IMR-90 (cell line): ENCODE data around the gene ZNF630. TPM values are rescaled to one million over a fixed set of nuclear protein-coding genes. Genes with fewer than 3 reads are reported as not detected.
"Not testable (repeated sequence)": the region's sequence is repeated elsewhere in the genome, so short reads cannot be mapped to it uniquely, and the experiment has no call there.

Experiments
- ATAC-seq: fragments of 200-7000 bp; cut with Tn5 transposase; 2 replicates; pipeline ENCODE4 v1.9.1; 2020; ENCODE audit warnings: low read depth, mild to moderate bottlenecking, moderate library complexity
- BruUV-seq: library from RNA; stranded (reverse); fragments of 400-500 nt; replicated peaks from 2 replicates; lab custom pipeline; 2021; lab: Mats Ljungman, UMichigan
- CTCF ChIA-PET: fragments of 300-600 bp; formaldehyde crosslinking; extraction: SDS; loops from one replicate; lab custom pipeline; 2021; ENCODE audit warnings: antibody characterized with exemption; lab: Yijun Ruan, JAX
- POLR2A ChIA-PET: fragments of 300-600 bp; sonication (Branson Sonifier 250); formaldehyde crosslinking; loops from one replicate; lab custom pipeline; 2022; ENCODE audit warnings: antibody characterized with exemption; ENCODE audit not compliant: unreplicated experiment; lab: Charles Lee
- DNase-seq: peaks from one replicate; pipeline ENCODE4 v3.0.0; 2013
- H2AFZ ChIP-seq: replicated peaks from 2 replicates; pipeline ENCODE3; 2013; ENCODE audit warnings: low read length, mild to moderate bottlenecking; ENCODE audit not compliant: poor library complexity
- H2AK5ac ChIP-seq: 2 replicates; pipeline ENCODE4 v1.6.1; 2013; ENCODE audit warnings: low read depth, low read length, inconsistent platforms
- H2AK9ac ChIP-seq: replicated peaks from 2 replicates; pipeline ENCODE3; 2013; ENCODE audit warnings: mild to moderate bottlenecking, low read depth, low read length, moderate library complexity; ENCODE audit not compliant: poor library complexity
- H2BK120ac ChIP-seq: 2 replicates; pipeline ENCODE4 v1.6.1; 2013; ENCODE audit warnings: low read depth, low read length, inconsistent platforms
- H2BK15ac ChIP-seq: 3 replicates; pipeline ENCODE4 v1.6.1; 2013; ENCODE audit warnings: low read depth, low read length, inconsistent platforms
- H2BK20ac ChIP-seq: 2 replicates; pipeline ENCODE4 v1.6.1; 2013; ENCODE audit warnings: low read depth, mild to moderate bottlenecking, inconsistent platforms, low read length, moderate library complexity
- H2BK5ac ChIP-seq: 2 replicates; pipeline ENCODE4 v1.6.1; 2013; ENCODE audit warnings: mild to moderate bottlenecking, low read depth, low read length, inconsistent platforms; ENCODE audit not compliant: poor library complexity, severe bottlenecking
- H3K14ac ChIP-seq: replicated peaks from 2 replicates; pipeline ENCODE4 v1.6.1; 2013; ENCODE audit warnings: low read depth, low read length, inconsistent platforms
- H3K18ac ChIP-seq: 2 replicates; pipeline ENCODE4 v1.6.1; 2013; ENCODE audit warnings: low read depth, low read length, control low read depth
- H3K23ac ChIP-seq: 2 replicates; pipeline ENCODE4 v1.6.1; 2013; ENCODE audit warnings: low read depth, low read length, inconsistent platforms
- H3K27ac ChIP-seq: 2 replicates; pipeline ENCODE4 v1.5.1; 2013; ENCODE audit warnings: mild to moderate bottlenecking, control low read depth, low read length; ENCODE audit not compliant: insufficient read depth
- H3K27me3 ChIP-seq: 2 replicates; pipeline ENCODE4 v1.6.1; 2013; ENCODE audit warnings: low read length; ENCODE audit not compliant: control insufficient read depth, insufficient read depth
- H3K36me3 ChIP-seq: 2 replicates; pipeline ENCODE4 v1.6.1; 2013; ENCODE audit warnings: low read length, mixed read lengths; ENCODE audit not compliant: control insufficient read depth, insufficient read depth
- H3K4ac ChIP-seq: 2 replicates; pipeline ENCODE4 v1.6.1; 2013; ENCODE audit warnings: low read depth, low read length, inconsistent platforms
- H3K4me1 ChIP-seq: 2 replicates; pipeline ENCODE4 v1.6.1; 2013; ENCODE audit warnings: low read length, mixed read lengths; ENCODE audit not compliant: control insufficient read depth, insufficient read depth
- H3K4me2 ChIP-seq: 2 replicates; pipeline ENCODE4 v1.6.1; 2013; ENCODE audit warnings: low read depth, mild to moderate bottlenecking, control low read depth, low read length, moderate library complexity
- H3K4me3 ChIP-seq: 2 replicates; pipeline ENCODE4 v1.5.1; 2013; ENCODE audit warnings: low read depth, mild to moderate bottlenecking, control low read depth, low read length, moderate library complexity; ENCODE audit not compliant: insufficient read depth
- H3K56ac ChIP-seq: 2 replicates; pipeline ENCODE4 v1.6.1; 2013; ENCODE audit warnings: low read length, inconsistent platforms; ENCODE audit not compliant: insufficient read depth; ENCODE audit errors: extremely low read depth
- H3K79me1 ChIP-seq, 2 experiments: 2 replicates each; pipeline ENCODE4 v1.6.1; 2013; ENCODE audit warnings: low read length in 2 of 2, inconsistent platforms in 1 of 2, low read depth in 1 of 2
- H3K9ac ChIP-seq: 2 replicates; pipeline ENCODE4 v1.6.1; 2013; ENCODE audit warnings: low read depth, low read length, control low read depth
- H3K9me1 ChIP-seq: 2 replicates; pipeline ENCODE4 v1.6.1; 2013; ENCODE audit warnings: low read length, inconsistent platforms; ENCODE audit not compliant: insufficient read depth
- H3K9me3 ChIP-seq: 2 replicates; pipeline ENCODE4 v1.6.1; 2013; ENCODE audit warnings: low read length; ENCODE audit not compliant: control insufficient read depth, insufficient read depth
- H4K20me1 ChIP-seq: 2 replicates; pipeline ENCODE4 v1.6.1; 2013; ENCODE audit warnings: low read length, inconsistent platforms; ENCODE audit not compliant: insufficient read depth
- H4K5ac ChIP-seq: 2 replicates; pipeline ENCODE4 v1.6.1; 2013; ENCODE audit warnings: mild to moderate bottlenecking, low read depth, low read length, control low read depth
- H4K8ac ChIP-seq, 2 experiments: 2 replicates each; pipeline ENCODE4 v1.6.1; 2013; ENCODE audit warnings: low read depth in 2 of 2, low read length in 2 of 2, control low read depth in 1 of 2, inconsistent platforms in 1 of 2
- H4K91ac ChIP-seq: 2 replicates; pipeline ENCODE4 v1.6.1; 2013; ENCODE audit warnings: low read depth, low read length, inconsistent platforms; ENCODE audit not compliant: insufficient read depth
- WGBS, 2 experiments: methylation state at CpG; one replicate each; pipeline versions ENCODE4 v1.1.5 to v1.1.7; 2013; ENCODE audit warnings: missing lambda C conversion rate in 2 of 2; ENCODE audit not compliant: insufficient read length in 1 of 2; ENCODE audit errors: extremely low coverage in 2 of 2; 5-methylcytosine and 5-hydroxymethylcytosine counted together
- dilution Hi-C: fragments of 300-500 bp; cut with HindIII; formaldehyde crosslinking; loops from one replicate; pipeline ENCODE4 v1.14.3; 2018; ENCODE audit warnings: low sequenced_read_pairs; ENCODE audit not compliant: unreplicated experiment
- in situ Hi-C: fragments of 300-500 bp; cut with MboI; formaldehyde crosslinking; loops from 3 replicates; pipeline ENCODE4 v1.14.3; 2019; ENCODE audit warnings: low sequenced_read_pairs, inconsistent platforms, mixed read lengths
- intact Hi-C: fragments of 100-400 bp; cut with micrococcal nuclease; formaldehyde crosslinking; loops from 2 replicates; pipeline ENCODE4 v1.10.0; 2022
- polyA plus RNA-seq, 3 experiments: library from polyadenylated mRNA; depleted of rRNA; stranded (reverse); fragments of >200 nt; gene quantifications; 2 replicates each; pipeline ENCODE4 v1.2.3, GENCODE V29; 2012; ENCODE audit warnings: low replicate concordance in 1 of 3
- total RNA-seq: library from RNA; depleted of rRNA; stranded (reverse); fragments of >200 nt; gene quantifications from 2 replicates; pipeline ENCODE4 v1.2.3, GENCODE V29; 2012; rRNA removed

Gene ZNF630
- total and polyA plus RNA-seq, 2 of the 4 experiments (the other 2 are of a cell fraction) = 0.24 to 0.54 TPM

GRCh38 chrX:48009445-48009960 lies 61.9 kb downstream of the ZNF630 start:
- H4K8ac ChIP-seq, H4K91ac ChIP-seq, H2BK20ac ChIP-seq, H2BK5ac ChIP-seq, H3K4ac ChIP-seq, H2AK5ac ChIP-seq, H3K27me3 ChIP-seq, CTCF ChIA-PET, H3K27ac ChIP-seq, dilution Hi-C loops, ATAC-seq, H3K4me2 ChIP-seq, in situ Hi-C loops, H3K14ac ChIP-seq, H2BK15ac ChIP-seq, H3K4me3 ChIP-seq, BruUV-seq, H3K56ac ChIP-seq, H3K4me1 ChIP-seq, DNase-seq, H3K9me1 ChIP-seq, H3K23ac ChIP-seq, H4K5ac ChIP-seq, H2BK120ac ChIP-seq, H2AK9ac ChIP-seq, H3K79me1 ChIP-seq, H3K9me3 ChIP-seq, H3K9ac ChIP-seq, H3K36me3 ChIP-seq, H3K18ac ChIP-seq, H4K20me1 ChIP-seq, intact Hi-C loops, POLR2A ChIA-PET, H2AFZ ChIP-seq: not testable (repeated sequence)
- no CpG with 5 or more reads among the region's 2 CpGs for WGBS, 2 experiments

Other genes starting within 250 kb of the ZNF630 start
- gene ZNF81, start 234.7 kb downstream of the ZNF630 start, total RNA-seq = 4.5 and 5.6 TPM in 2 replicates
- 2.1 TPM in 2 replicates for gene ZNF81, start 234.7 kb downstream of the ZNF630 start, polyA plus RNA-seq (2012; rRNA removed)
- 3.0 and 3.3 TPM in 2 replicates for gene ZNF182, start 67.7 kb downstream of the ZNF630 start, total RNA-seq
- 1.3 and 1.7 TPM in 2 replicates for gene ZNF182, start 67.7 kb downstream of the ZNF630 start, polyA plus RNA-seq (2012; rRNA removed)
- gene SPACA5, start 64.7 kb downstream of the ZNF630 start, total RNA-seq = not detected in 2 replicates
- not detected in 2 replicates for gene SPACA5, start 64.7 kb downstream of the ZNF630 start, polyA plus RNA-seq (2012; rRNA removed)
- not detected in 2 replicates for gene SPACA5B, start 59.0 kb upstream of the ZNF630 start, total RNA-seq
- gene SPACA5B, start 59.0 kb upstream of the ZNF630 start, polyA plus RNA-seq (2012; rRNA removed) = not detected in 2 replicates
- gene SSX5, start 125.2 kb upstream of the ZNF630 start, total RNA-seq = not detected in 2 replicates
- gene SSX5, start 125.2 kb upstream of the ZNF630 start, polyA plus RNA-seq (2012; rRNA removed) = not detected in 2 replicates
- gene SSX1, start 183.8 kb upstream of the ZNF630 start, total RNA-seq = not detected in 2 replicates
- gene SSX1, start 183.8 kb upstream of the ZNF630 start, polyA plus RNA-seq (2012; rRNA removed) = not detected in 2 replicates